Peyer's patch (tissue), 4 donors: ENCODE data around the gene MGA. TPM values are rescaled to one million over a fixed set of nuclear protein-coding genes. Genes with fewer than 3 reads are reported as not detected.
A peak's percentile ranks its signal among the peaks of the same experiment; 100 is the strongest.

Experiments used
- DNase-seq, 3 donors: peaks; one replicate each; pipeline ENCODE4 v3.0.0-alpha.2; 2017 to 2019
- H3K27ac ChIP-seq, 4 donors: fragments of 200-600 bp; sonication (generic); one replicate each; pipeline ENCODE4 v1.5.1; 2016 to 2019
- H3K27me3 ChIP-seq, 2 donors: fragments of 200-600 bp; sonication (generic); one replicate each; pipeline ENCODE4 v1.5.1; 2019
- H3K36me3 ChIP-seq, 3 donors: fragments of 200-600 bp; sonication (generic); one replicate each; pipeline ENCODE4 v1.5.1; 2016 to 2019
- H3K4me1 ChIP-seq, 4 donors: fragments of 200-600 bp; sonication (generic); one replicate each; pipeline ENCODE4 v1.5.1; 2016 to 2019
- H3K4me3 ChIP-seq, 4 donors: fragments of 200-600 bp; sonication (generic); 1 replicate in 3 of 4; 2 replicates in 1 of 4; pipeline ENCODE4 v1.5.1; 2016 to 2019; ENCODE audit warnings: mild to moderate bottlenecking in 1 of 4
- H3K9me3 ChIP-seq, 4 donors: fragments of 200-600 bp; sonication (generic); one replicate each; pipeline ENCODE4 v1.5.1; 2016 to 2019; ENCODE audit warnings: mild to moderate bottlenecking in 1 of 4
- CTCF ChIP-seq, 6 experiments: fragments of 450-650 bp in 4 of 6; fragments of 200-600 bp in 2 of 6; sonication (generic) in 1 of 6; IDR thresholded peaks; one replicate each; pipeline ENCODE4 v1.5.1; 2017 to 2019; ENCODE audit warnings: antibody characterized with exemption in 6 of 6, mild to moderate bottlenecking in 3 of 6, moderate library complexity in 1 of 6
- POLR2A ChIP-seq, 2 donors: fragments of 450-650 bp; IDR thresholded peaks; one replicate each; pipeline ENCODE4 v1.5.1; 2017; ENCODE audit warnings: antibody characterized with exemption in 2 of 2, mild to moderate bottlenecking in 2 of 2, moderate library complexity in 2 of 2
- total RNA-seq, 4 donors: library from RNA; depleted of rRNA; stranded (reverse); fragments of >200 nt; gene quantifications; one replicate each; pipeline ENCODE4 v1.1.0, GENCODE V29; 2016

Gene MGA
- total RNA-seq, 4 donors from 2014 or later: 39.7 to 143 (median 69.8) TPM

- Histone ChIP-seq H3K27ac (no peak overlapping the region), H3K27me3 (no peaks in the 10 kb centered on the region), H3K4me1 (no peaks in the 10 kb centered on the region), H3K4me3 (no peak overlapping the region), H3K9me3 (no peaks in the 10 kb centered on the region), H3K36me3 (peaks cover 0 to 55% (median 0%) of the 10 kb centered on the region in 3 donors)
- TF ChIP-seq POLR2A (IDR thresholded peaks at IDR 0.05): no peak
- no peak for TF ChIP-seq CTCF (IDR thresholded peaks at IDR 0.05)
- no peak for DNase-seq
These were observed 154.3 kb downstream of the MGA start for GRCh38 chr15:41814534-41814933.

GRCh38 chr15:41816788-41817187 is 156.6 kb downstream of the MGA start:
- Histone ChIP-seq H3K27me3 (no peaks in the 10 kb centered on the region), H3K4me3 (no peak overlapping the region), H3K4me1 (no peaks in the 10 kb centered on the region), H3K9me3 (no peaks in the 10 kb centered on the region), H3K36me3 (peaks cover 0 to 76% (median 0%) of the 10 kb centered on the region in 3 donors), H3K27ac (no peak overlapping the region)
- peak in 1 of 3 donors; percentile 25 for DNase-seq
- TF ChIP-seq CTCF (IDR thresholded peaks at IDR 0.05) (no peak), POLR2A (IDR thresholded peaks at IDR 0.05) (no peak)

- TF ChIP-seq CTCF (IDR thresholded peaks at IDR 0.05) (no peak), POLR2A (IDR thresholded peaks at IDR 0.05) (no peak)
- DNase-seq: no peak
- Histone ChIP-seq H3K4me3 (no peak overlapping the region), H3K27me3 (no peaks in the 10 kb centered on the region), H3K9me3 (no peaks in the 10 kb centered on the region), H3K27ac (no peak overlapping the region), H3K36me3 (peaks cover 0 to 81% (median 0%) of the 10 kb centered on the region in 3 donors), H3K4me1 (no peaks in the 10 kb centered on the region)
These were observed 157.1 kb downstream of the MGA start for GRCh38 chr15:41817327-41817726.

DNA sequence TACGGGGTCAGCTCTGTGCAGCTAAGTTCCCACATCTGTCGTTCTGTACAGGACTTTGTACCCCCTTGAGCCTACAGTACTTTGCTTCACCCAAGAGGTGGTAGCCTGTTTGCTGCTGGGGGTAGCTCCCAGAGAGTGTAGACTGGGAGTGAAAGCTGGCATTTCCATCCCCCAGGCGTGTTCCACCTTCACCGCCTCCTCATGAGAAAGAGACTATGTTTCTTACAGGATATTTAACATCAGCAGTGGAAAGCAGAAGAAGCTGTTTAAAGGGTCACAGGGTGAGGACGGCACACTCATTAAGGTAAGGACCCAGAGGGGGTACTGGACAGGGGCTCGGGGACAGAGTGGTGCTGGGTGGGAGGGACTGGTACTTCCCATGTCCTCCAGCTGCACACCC is 157.6 kb downstream of the MGA start:
- Histone ChIP-seq H3K27me3 (no peaks in the 10 kb centered on the region), H3K4me1 (no peaks in the 10 kb centered on the region), H3K36me3 (peaks cover 0 to 86% (median 0%) of the 10 kb centered on the region in 3 donors), H3K27ac (no peak overlapping the region), H3K9me3 (no peaks in the 10 kb centered on the region), H3K4me3 (no peak overlapping the region)
- TF ChIP-seq POLR2A (IDR thresholded peaks at IDR 0.05): no peak
- TF ChIP-seq CTCF (IDR thresholded peaks at IDR 0.05): no peak
- DNase-seq: no peak

DNA sequence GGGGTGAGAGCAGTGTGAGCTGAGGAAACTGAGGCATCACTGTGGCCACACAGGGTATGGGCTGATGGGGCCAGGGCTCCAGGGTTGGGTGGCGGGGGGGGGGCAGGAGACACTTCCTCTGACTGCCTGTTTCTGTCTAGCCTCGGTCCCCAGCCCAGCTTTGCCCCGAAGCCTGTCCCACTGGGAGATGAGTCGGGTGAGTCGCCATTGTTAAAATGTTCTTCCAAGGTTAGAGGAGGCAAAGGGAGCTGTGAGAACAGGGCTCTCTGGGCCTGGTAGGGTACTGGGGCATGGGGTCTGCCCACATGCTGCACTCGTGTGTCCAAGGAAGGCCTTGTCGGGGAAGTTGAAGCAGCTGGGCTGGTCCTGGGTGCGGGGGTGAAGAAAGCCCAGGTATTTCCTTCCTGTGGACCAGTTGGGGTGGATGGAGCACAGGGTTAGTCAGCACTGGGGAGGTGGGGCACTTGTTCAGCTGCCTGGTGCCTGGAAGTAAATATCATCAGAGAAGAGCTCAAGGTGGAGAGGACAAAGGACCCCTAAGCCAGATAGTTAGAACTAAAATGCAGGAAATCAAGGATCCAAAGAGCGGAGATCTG is 159.3 kb downstream of the MGA start:
- H3K9me3 ChIP-seq: no peaks in the 10 kb centered on the region
- peaks cover 0 to 94% (median 0%) of the 10 kb centered on the region in 3 donors for H3K36me3 ChIP-seq
- TF ChIP-seq CTCF (IDR thresholded peaks at IDR 0.05) (no peak), POLR2A (IDR thresholded peaks at IDR 0.05) (no peak)
- no peak overlapping the region for H3K27ac ChIP-seq
- no peak overlapping the region for H3K4me3 ChIP-seq
- H3K27me3 ChIP-seq: no peaks in the 10 kb centered on the region
- no peaks in the 10 kb centered on the region for H3K4me1 ChIP-seq
- DNase-seq: no peak
